Neural cell (in vitro differentiated cells): Measurements from ENCODE around the gene ALDH16A1. TPM values are rescaled to one million over a fixed set of nuclear protein-coding genes. Genes with fewer than 3 reads are reported as not detected.

Experiments used
- H2AFZ ChIP-seq: fragments of 200-600, 300-800 bp; sonication (generic), shearing (Covaris generic); 2 replicates; pipeline ENCODE4 v1.6.0; 2014; ENCODE audit warnings: low read depth, mild to moderate bottlenecking, antibody characterized with exemption, low read length, moderate library complexity
- H3F3A ChIP-seq: fragments of 200-600 bp; shearing (Covaris generic); 2 replicates; pipeline ENCODE4 v1.6.1; 2016; ENCODE audit warnings: mild to moderate bottlenecking, moderate library complexity, mixed read lengths, antibody characterized with exemption, low read length; ENCODE audit not compliant: insufficient read depth, poor library complexity, severe bottlenecking
- H3K27ac ChIP-seq: fragments of 200-600, 300-800 bp; sonication (generic), shearing (Covaris generic); 2 replicates; pipeline ENCODE4 v1.5.1; 2014; ENCODE audit warnings: mild to moderate bottlenecking, low read length, moderate library complexity
- H3K27me3 ChIP-seq: fragments of 300-800, 200-600 bp; sonication (generic), shearing (Covaris generic); 2 replicates; pipeline ENCODE4 v1.6.0; 2014; ENCODE audit warnings: mild to moderate bottlenecking, low read depth, low read length, moderate library complexity; ENCODE audit not compliant: insufficient read depth
- H3K36me3 ChIP-seq: fragments of 300-800, 200-600 bp; sonication (generic), shearing (Covaris generic); 2 replicates; pipeline ENCODE4 v1.5.1; 2014; ENCODE audit warnings: mild to moderate bottlenecking, antibody characterized with exemption, low read length, moderate library complexity; ENCODE audit not compliant: insufficient read depth
- H3K4me2 ChIP-seq: fragments of 300-800, 200-600 bp; sonication (generic), shearing (Covaris generic); 2 replicates; pipeline ENCODE4 v1.6.0; 2014; ENCODE audit warnings: mild to moderate bottlenecking, low read length
- H3K4me3 ChIP-seq: fragments of 300-800, 200-600 bp; sonication (generic), shearing (Covaris generic); 2 replicates; pipeline ENCODE4 v1.5.1; 2014; ENCODE audit warnings: mild to moderate bottlenecking, low read length, moderate library complexity
- H3K79me2 ChIP-seq: fragments of 200-600 bp; shearing (Covaris generic); replicated peaks from 2 replicates; pipeline ENCODE4 v1.6.0; 2014; ENCODE audit warnings: mild to moderate bottlenecking, low read length, moderate library complexity; ENCODE audit not compliant: insufficient read depth
- H3K9ac ChIP-seq: fragments of 300-800, 200-600 bp; sonication (generic), shearing (Covaris generic); 2 replicates; pipeline ENCODE4 v1.6.1; 2016; ENCODE audit warnings: mild to moderate bottlenecking, low read length, mixed read lengths
- H3K9me2 ChIP-seq: fragments of 200-600 bp; shearing (Covaris generic); 2 replicates; pipeline ENCODE4 v1.6.1; 2016; ENCODE audit warnings: mild to moderate bottlenecking, low read length, mixed read lengths; ENCODE audit not compliant: insufficient read depth
- H3K9me3 ChIP-seq: fragments of 200-600, 300-800 bp; sonication (generic), shearing (Covaris generic); 2 replicates; pipeline ENCODE4 v1.6.1; 2016; ENCODE audit warnings: mild to moderate bottlenecking, mixed run types, low read length, moderate library complexity, mixed read lengths
- H4K20me1 ChIP-seq: fragments of 200-600 bp; shearing (Covaris generic); 2 replicates; pipeline ENCODE4 v1.6.1; 2016; ENCODE audit warnings: mild to moderate bottlenecking, mixed run types; ENCODE audit not compliant: insufficient read depth
- EP300 ChIP-seq: fragments of 450-650 bp; conservative IDR thresholded peaks from 2 replicates; pipeline ENCODE4 v1.6.1; 2014; ENCODE audit warnings: antibody characterized with exemption, mild to moderate bottlenecking, moderate library complexity; ENCODE audit not compliant: poor library complexity, severe bottlenecking
- EZH2 ChIP-seq: fragments of 200-600, 300-800 bp; shearing (Covaris generic), sonication (generic); IDR thresholded peaks from 2 replicates; pipeline ENCODE4 v1.6.1; 2014; ENCODE audit warnings: antibody characterized with exemption, low read length, borderline replicate concordance, mild to moderate bottlenecking; ENCODE audit not compliant: insufficient read depth, poor library complexity, severe bottlenecking
- MXI1 ChIP-seq: fragments of 450-650 bp; conservative IDR thresholded peaks from 2 replicates; pipeline ENCODE4 v1.6.1; 2014; ENCODE audit warnings: antibody characterized with exemption, mild to moderate bottlenecking; ENCODE audit not compliant: poor library complexity, severe bottlenecking
- POLR2AphosphoS5 ChIP-seq: IDR thresholded peaks from 2 replicates; pipeline ENCODE4 v1.6.1; 2012
- RAD21 ChIP-seq: fragments of 450-650 bp; conservative IDR thresholded peaks from 2 replicates; pipeline ENCODE4 v1.6.1; 2014; ENCODE audit warnings: antibody characterized with exemption, mild to moderate bottlenecking, moderate library complexity
- SMC3 ChIP-seq: fragments of 450-650 bp; conservative IDR thresholded peaks from 2 replicates; pipeline ENCODE4 v1.6.1; 2014; ENCODE audit warnings: antibody characterized with exemption, mild to moderate bottlenecking, moderate library complexity; ENCODE audit not compliant: poor library complexity
- TAF1 ChIP-seq: IDR thresholded peaks from 2 replicates; pipeline ENCODE4 v1.6.1; 2012; ENCODE audit warnings: low read depth
- polyA plus RNA-seq: library from polyadenylated mRNA; depleted of rRNA; stranded (reverse); fragments of >200 nt; gene quantifications from 2 replicates; pipeline ENCODE4 v1.2.3, GENCODE V29; 2014
- TF ChIP-seq, protein P1 (sequence below): IDR thresholded peaks from 2 replicates; pipeline ENCODE4 v1.6.1; 2012; ENCODE audit warnings: borderline replicate concordance
- TF ChIP-seq, protein P2 (sequence below): fragments of 450-650 bp; IDR thresholded peaks from 2 replicates; pipeline ENCODE4 v1.5.1; 2014; ENCODE audit warnings: antibody characterized with exemption, mild to moderate bottlenecking, moderate library complexity; ENCODE audit not compliant: poor library complexity, severe bottlenecking

The ALDH16A1 gene
- polyA plus RNA-seq, 1 donor from 2014 or later = 13.5 TPM

DNA sequence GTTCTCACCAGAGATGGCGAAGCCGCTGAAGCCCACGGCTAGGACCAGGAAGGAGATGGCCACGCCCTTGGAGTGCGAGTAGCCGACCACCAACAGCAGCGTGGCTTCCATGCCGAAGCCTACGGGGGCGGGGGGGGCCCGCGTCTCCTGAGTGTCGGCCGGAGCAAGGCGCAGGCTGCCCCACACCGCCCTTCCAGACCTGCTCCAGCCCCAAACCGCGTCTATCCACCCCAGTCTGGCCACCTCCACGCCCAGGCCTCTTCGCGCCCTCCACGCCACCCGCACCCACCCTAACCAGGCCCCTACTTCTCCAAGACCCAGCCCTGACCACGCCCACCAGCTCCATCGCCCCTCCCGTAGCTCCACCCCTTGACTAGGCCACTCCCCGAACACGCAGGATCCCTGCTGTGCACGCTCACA lies 21.7 kb upstream of the ALDH16A1 start:
- Histone ChIP-seq H3K4me2 (no peak overlapping the region), H3K9ac (no peak overlapping the region), H3K9me3 (peaks cover 8% of the 10 kb centered on the region), H3K27me3 (peaks cover 49% of the 10 kb centered on the region), H4K20me1 (no peaks in the 10 kb centered on the region), H3K36me3 (no peaks in the 10 kb centered on the region), H3K9me2 (no peaks in the 10 kb centered on the region), H3F3A (no peaks in the 10 kb centered on the region), H3K79me2 (no peaks in the 10 kb centered on the region), H3K27ac (no peak overlapping the region), H3K4me3 (no peak overlapping the region), H2AFZ (no peak overlapping the region)
- TF ChIP-seq EP300 (no peak), RAD21 (no peak), SMC3 (no peak), TAF1 (no peak), POLR2AphosphoS5 (no peak), MXI1 (no peak), EZH2 (no peak)
- TF ChIP-seq, protein P1, sequence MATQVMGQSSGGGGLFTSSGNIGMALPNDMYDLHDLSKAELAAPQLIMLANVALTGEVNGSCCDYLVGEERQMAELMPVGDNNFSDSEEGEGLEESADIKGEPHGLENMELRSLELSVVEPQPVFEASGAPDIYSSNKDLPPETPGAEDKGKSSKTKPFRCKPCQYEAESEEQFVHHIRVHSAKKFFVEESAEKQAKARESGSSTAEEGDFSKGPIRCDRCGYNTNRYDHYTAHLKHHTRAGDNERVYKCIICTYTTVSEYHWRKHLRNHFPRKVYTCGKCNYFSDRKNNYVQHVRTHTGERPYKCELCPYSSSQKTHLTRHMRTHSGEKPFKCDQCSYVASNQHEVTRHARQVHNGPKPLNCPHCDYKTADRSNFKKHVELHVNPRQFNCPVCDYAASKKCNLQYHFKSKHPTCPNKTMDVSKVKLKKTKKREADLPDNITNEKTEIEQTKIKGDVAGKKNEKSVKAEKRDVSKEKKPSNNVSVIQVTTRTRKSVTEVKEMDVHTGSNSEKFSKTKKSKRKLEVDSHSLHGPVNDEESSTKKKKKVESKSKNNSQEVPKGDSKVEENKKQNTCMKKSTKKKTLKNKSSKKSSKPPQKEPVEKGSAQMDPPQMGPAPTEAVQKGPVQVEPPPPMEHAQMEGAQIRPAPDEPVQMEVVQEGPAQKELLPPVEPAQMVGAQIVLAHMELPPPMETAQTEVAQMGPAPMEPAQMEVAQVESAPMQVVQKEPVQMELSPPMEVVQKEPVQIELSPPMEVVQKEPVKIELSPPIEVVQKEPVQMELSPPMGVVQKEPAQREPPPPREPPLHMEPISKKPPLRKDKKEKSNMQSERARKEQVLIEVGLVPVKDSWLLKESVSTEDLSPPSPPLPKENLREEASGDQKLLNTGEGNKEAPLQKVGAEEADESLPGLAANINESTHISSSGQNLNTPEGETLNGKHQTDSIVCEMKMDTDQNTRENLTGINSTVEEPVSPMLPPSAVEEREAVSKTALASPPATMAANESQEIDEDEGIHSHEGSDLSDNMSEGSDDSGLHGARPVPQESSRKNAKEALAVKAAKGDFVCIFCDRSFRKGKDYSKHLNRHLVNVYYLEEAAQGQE = no peak
- TF ChIP-seq, protein P2, sequence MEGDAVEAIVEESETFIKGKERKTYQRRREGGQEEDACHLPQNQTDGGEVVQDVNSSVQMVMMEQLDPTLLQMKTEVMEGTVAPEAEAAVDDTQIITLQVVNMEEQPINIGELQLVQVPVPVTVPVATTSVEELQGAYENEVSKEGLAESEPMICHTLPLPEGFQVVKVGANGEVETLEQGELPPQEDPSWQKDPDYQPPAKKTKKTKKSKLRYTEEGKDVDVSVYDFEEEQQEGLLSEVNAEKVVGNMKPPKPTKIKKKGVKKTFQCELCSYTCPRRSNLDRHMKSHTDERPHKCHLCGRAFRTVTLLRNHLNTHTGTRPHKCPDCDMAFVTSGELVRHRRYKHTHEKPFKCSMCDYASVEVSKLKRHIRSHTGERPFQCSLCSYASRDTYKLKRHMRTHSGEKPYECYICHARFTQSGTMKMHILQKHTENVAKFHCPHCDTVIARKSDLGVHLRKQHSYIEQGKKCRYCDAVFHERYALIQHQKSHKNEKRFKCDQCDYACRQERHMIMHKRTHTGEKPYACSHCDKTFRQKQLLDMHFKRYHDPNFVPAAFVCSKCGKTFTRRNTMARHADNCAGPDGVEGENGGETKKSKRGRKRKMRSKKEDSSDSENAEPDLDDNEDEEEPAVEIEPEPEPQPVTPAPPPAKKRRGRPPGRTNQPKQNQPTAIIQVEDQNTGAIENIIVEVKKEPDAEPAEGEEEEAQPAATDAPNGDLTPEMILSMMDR = no peak

DNA sequence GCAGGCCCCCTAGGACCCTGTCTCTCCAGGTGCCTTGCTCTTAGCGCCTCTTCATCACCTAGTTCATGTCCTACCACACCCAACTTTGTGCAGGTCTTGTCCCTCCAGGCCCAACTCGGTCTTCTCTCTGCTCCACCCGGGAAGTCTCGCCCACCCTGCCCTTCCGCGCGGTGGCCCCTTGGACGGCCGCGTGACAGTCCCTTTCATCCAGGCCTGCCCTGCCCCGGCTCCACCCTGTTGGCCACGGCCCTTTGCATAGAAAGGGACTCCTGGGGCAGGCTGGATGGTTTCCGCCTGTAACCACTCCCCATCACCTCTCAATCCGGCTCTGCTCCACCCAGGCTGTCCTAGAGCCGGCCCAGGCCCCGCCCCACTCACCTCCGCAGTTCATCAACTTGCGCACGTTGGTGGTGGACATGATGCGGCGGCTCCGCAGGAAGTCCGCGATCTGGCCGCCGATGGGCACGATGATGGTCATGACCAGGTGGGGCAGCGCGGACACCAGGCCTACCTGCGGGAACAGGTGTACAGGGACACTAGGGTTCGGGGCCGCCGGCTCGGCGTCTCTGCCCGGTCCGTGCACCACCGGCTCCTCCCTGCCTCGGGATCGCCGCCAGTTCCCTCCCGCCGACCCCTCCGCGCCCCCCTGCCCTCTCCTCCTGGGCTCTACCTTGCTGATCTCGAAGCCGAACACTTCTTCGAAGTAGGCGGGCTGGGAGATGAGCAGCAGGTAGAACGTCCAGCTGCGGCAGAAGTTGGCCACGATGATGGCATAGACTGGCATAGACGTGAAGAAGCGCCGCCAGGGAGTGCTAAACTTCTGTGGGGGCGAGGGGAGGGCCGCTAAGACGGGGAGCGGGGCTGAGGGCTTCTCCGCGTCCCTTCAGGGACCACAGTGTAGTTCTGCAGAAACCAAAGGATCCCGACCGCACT lies 20.6 kb upstream of the ALDH16A1 start:
- no peak overlapping the region for H3K27ac ChIP-seq
- H3K4me2 ChIP-seq = no peak overlapping the region
- peaks cover 49% of the 10 kb centered on the region for H3K27me3 ChIP-seq
- H4K20me1 ChIP-seq = no peaks in the 10 kb centered on the region
- TF ChIP-seq EP300 = no peak
- TF ChIP-seq, protein P2 = no peak
- TF ChIP-seq MXI1 = no peak
- TF ChIP-seq EZH2 = no peak
- TF ChIP-seq, protein P1 = no peak
- TF ChIP-seq SMC3 = no peak
- no peak for TF ChIP-seq RAD21
- no peak for TF ChIP-seq POLR2AphosphoS5
- TF ChIP-seq TAF1 = no peak
- H3K9ac ChIP-seq = no peak overlapping the region
- H3K9me3 ChIP-seq = peaks cover 8% of the 10 kb centered on the region
- H3K79me2 ChIP-seq = no peaks in the 10 kb centered on the region
- no peaks in the 10 kb centered on the region for H3F3A ChIP-seq
- no peak overlapping the region for H3K4me3 ChIP-seq
- no peaks in the 10 kb centered on the region for H3K36me3 ChIP-seq
- no peaks in the 10 kb centered on the region for H3K9me2 ChIP-seq
- no peak overlapping the region for H2AFZ ChIP-seq
